HepG2 (cell line): ENCODE results near the gene MICOS13. TPM values are rescaled to one million over a fixed set of nuclear protein-coding genes. Genes with fewer than 3 reads are reported as not detected.

Experiments
- BRD4 ChIP-seq: sonication (generic); formaldehyde crosslinking; IDR thresholded peaks from 2 replicates; pipeline ENCODE4 v1.4.0; 2020; ENCODE audit warnings: missing genetic modification reagents
- CBX5 ChIP-seq: sonication (generic); formaldehyde crosslinking; IDR thresholded peaks from 2 replicates; pipeline ENCODE4 v1.4.0; 2020; ENCODE audit warnings: missing genetic modification reagents, borderline replicate concordance
- CREM ChIP-seq, 2 experiments: sonication (generic) in 1 of 2; formaldehyde crosslinking in 1 of 2; IDR thresholded peaks; 2 replicates each; pipeline versions ENCODE4 v1.4.0 to v1.6.1; 2016 to 2020; ENCODE audit warnings: antibody characterized with exemption in 1 of 2, mild to moderate bottlenecking in 1 of 2, missing genetic modification reagents in 1 of 2
- FOXK2 ChIP-seq: fragments of 450-650 bp; IDR thresholded peaks from 2 replicates; pipeline ENCODE4 v1.6.1; 2016
- FOXP1 ChIP-seq, 2 experiments: fragments of 450-650 bp in 1 of 2; IDR thresholded peaks; 2 replicates each; pipeline ENCODE4 v1.6.1; 2017 to 2018; ENCODE audit warnings: antibody characterized with exemption in 1 of 2
- IKZF4 ChIP-seq: sonication (generic); formaldehyde crosslinking; IDR thresholded peaks from 2 replicates; pipeline ENCODE4 v1.5.1; 2020; ENCODE audit warnings: borderline replicate concordance, mild to moderate bottlenecking, low read depth, missing genetic modification reagents; ENCODE audit errors: not compliant biosample characterization
- PBX2 ChIP-seq: IDR thresholded peaks from 2 replicates; pipeline ENCODE4 v1.6.1; 2016; ENCODE audit warnings: control low read depth
- PRDM15 ChIP-seq: sonication (generic); formaldehyde crosslinking; IDR thresholded peaks from 2 replicates; pipeline ENCODE4 v1.4.0; 2020; ENCODE audit warnings: missing genetic modification reagents
- RAD21 ChIP-seq: fragments of 450-650 bp; formaldehyde crosslinking; IDR thresholded peaks from 2 replicates; pipeline ENCODE4 v1.5.0; 2020; ENCODE audit warnings: mild to moderate bottlenecking
- RBAK ChIP-seq: sonication (generic); formaldehyde crosslinking; IDR thresholded peaks from 2 replicates; pipeline ENCODE4 v1.5.1; 2020; ENCODE audit warnings: mild to moderate bottlenecking, missing genetic modification reagents
- SKIL ChIP-seq: sonication (generic); formaldehyde crosslinking; IDR thresholded peaks from 2 replicates; pipeline ENCODE4 v1.8.0; 2022; ENCODE audit warnings: missing genetic modification reagents, mild to moderate bottlenecking, moderate library complexity, borderline replicate concordance
- SP4 ChIP-seq: sonication (generic); formaldehyde crosslinking; IDR thresholded peaks from 2 replicates; pipeline ENCODE4 v1.8.1; 2023; ENCODE audit warnings: mild to moderate bottlenecking, missing genetic modification reagents
- TEAD3 ChIP-seq: optimal IDR thresholded peaks from 2 replicates; pipeline ENCODE3; 2016; ENCODE audit warnings: borderline replicate concordance
- TGIF2 ChIP-seq: IDR thresholded peaks from 2 replicates; pipeline ENCODE4 v1.6.1; 2016; ENCODE audit warnings: control low read depth, missing compliant biosample characterization
- ZBTB26 ChIP-seq: IDR thresholded peaks from 2 replicates; pipeline ENCODE4 v1.6.1; 2016; ENCODE audit warnings: missing compliant biosample characterization, missing genetic modification reagents, borderline replicate concordance
- ZNF263 ChIP-seq: sonication (generic); formaldehyde crosslinking; IDR thresholded peaks from 2 replicates; pipeline ENCODE4 v1.4.0; 2020; ENCODE audit warnings: missing genetic modification reagents
- ZNF468 ChIP-seq: sonication (generic); formaldehyde crosslinking; IDR thresholded peaks from 2 replicates; pipeline ENCODE4 v1.8.0; 2022; ENCODE audit warnings: mild to moderate bottlenecking, moderate library complexity, missing genetic modification reagents
- ZNF772 ChIP-seq: sonication (generic); formaldehyde crosslinking; IDR thresholded peaks from 2 replicates; pipeline ENCODE4 v1.5.0; 2020; ENCODE audit warnings: mild to moderate bottlenecking, missing genetic modification reagents
- ZNF782 ChIP-seq: sonication (generic); formaldehyde crosslinking; IDR thresholded peaks from 2 replicates; pipeline ENCODE4 v1.4.0; 2020; ENCODE audit warnings: missing genetic modification reagents, mild to moderate bottlenecking, borderline replicate concordance
- polyA plus RNA-seq, 8 experiments: library from polyadenylated mRNA; depleted of rRNA in 3 of 8; stranded (reverse) in 7 of 8; unstranded in 1 of 8; fragments of >200 nt; fragmentation: Illumina TruSeq in 4 of 8; extraction: Trizol in 4 of 8; gene quantifications; 2 replicates each; pipeline versions ENCODE4 v1.2.1 to v1.2.3, GENCODE V29; 2011 to 2016; ENCODE audit warnings: low read depth in 4 of 8, missing spikeins in 1 of 8, mixed read lengths in 1 of 8; ENCODE audit not compliant: insufficient read depth in 1 of 8
- total RNA-seq, 5 experiments: library from RNA; depleted of rRNA; stranded (reverse); fragments of >200 nt; fragmentation: Illumina TruSeq; extraction: Trizol; gene quantifications; 2 replicates each; pipeline ENCODE4 v1.2.3, GENCODE V29; 2016; ENCODE audit warnings: low read depth in 1 of 5

Gene MICOS13
- total and polyA plus RNA-seq, 2 of the 13 experiments (the other 11 are each of a cell fraction or from before 2014, with no cell fraction given): 28.8 to 35.4 TPM

DNA sequence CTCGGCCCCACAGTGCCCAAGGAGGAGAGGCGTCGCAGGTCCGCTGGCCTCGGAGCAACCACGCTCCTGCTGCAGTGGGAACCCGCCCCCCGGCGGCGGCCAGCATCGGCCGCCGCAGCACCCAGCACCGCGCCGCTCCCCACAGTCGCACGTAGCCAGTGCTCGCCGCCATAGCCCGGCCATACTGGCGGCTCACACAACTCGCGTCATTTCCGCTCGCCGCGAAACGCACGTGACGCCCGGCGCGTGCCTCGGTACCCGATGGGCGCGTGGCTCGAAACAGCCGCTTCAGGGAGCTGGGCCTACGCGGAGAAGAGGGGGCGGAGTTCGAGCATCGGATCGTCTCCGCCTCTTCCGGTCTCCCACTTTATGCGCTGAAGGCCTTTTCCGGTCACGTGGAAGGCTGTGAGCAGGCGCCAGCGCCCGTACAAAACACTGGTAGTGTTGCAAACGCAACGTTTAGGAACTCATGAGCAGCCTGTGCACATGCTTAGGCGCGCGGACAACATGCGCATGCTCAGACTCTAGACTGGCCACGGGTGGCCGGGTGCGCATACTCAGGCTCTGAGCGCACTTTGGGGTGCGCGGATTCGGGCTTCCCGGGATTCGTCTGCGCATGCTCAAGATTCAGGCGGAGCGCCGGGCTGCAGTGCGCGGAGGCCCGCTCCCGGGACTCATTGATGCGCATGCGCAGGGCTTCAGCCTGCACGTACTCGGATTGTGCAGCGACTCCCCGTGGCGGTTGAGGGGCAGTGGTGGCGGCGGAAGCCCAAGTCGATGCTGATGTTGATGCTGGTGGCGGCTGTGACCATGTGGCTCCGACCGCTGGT lies 39.9 kb upstream of the MICOS13 start, which contains the start of the genes CATSPERD and LONP1 (continued):
- TF ChIP-seq CREM (IDR thresholded peaks at IDR 0.05): peak; percentile 95
- TF ChIP-seq CREM (CRISPR knock-in tag; IDR thresholded peaks at IDR 0.05): peak; percentile 88
- no peak for TF ChIP-seq PRDM15 (CRISPR knock-in tag)
- no peak for TF ChIP-seq PBX2 (CRISPR knock-in tag)
- peak; percentile 62; the same call in 1 of the 2 replicates for TF ChIP-seq RAD21 (CRISPR knock-in tag)
- TF ChIP-seq CBX5: peak; percentile 75; the same call in 1 of the 2 replicates
- peak; percentile 58 for TF ChIP-seq ZBTB26 (CRISPR knock-in tag)
- peak; percentile 89 for TF ChIP-seq TEAD3 (CRISPR knock-in tag)
- peak; percentile 13; the same call in 1 of the 2 replicates for TF ChIP-seq ZNF263 (CRISPR knock-in tag)
- TF ChIP-seq TGIF2 (CRISPR knock-in tag): peak; percentile 85
- no peak for TF ChIP-seq ZNF468 (CRISPR knock-in tag)
- TF ChIP-seq SP4 (CRISPR knock-in tag): peak; percentile 92
- TF ChIP-seq FOXP1 (IDR thresholded peaks at IDR 0.05): no peak
- TF ChIP-seq FOXP1 (CRISPR knock-in tag; IDR thresholded peaks at IDR 0.05): peak; percentile 50; the same call in 1 of the 2 replicates
- peak; percentile 64; the same call in 1 of the 2 replicates for TF ChIP-seq ZNF772 (CRISPR knock-in tag)
- TF ChIP-seq FOXK2: peak; percentile 35; the same call in 1 of the 2 replicates
- TF ChIP-seq RBAK (CRISPR knock-in tag): no peak; the same call in 1 of the 2 replicates
- TF ChIP-seq ZNF782 (CRISPR knock-in tag): peak; percentile 75; the same call in 1 of the 2 replicates
- TF ChIP-seq SKIL (CRISPR knock-in tag): peak; percentile 56; the same call in 1 of the 2 replicates
- peak; percentile 93 for TF ChIP-seq IKZF4 (CRISPR knock-in tag)
- TF ChIP-seq BRD4 (CRISPR knock-in tag): peak; percentile 62; the same call in 1 of the 2 replicates
